CD4-positive, alpha-beta T cell (primary cell): ENCODE results near the gene RUVBL2. TPM values are rescaled to one million over a fixed set of nuclear protein-coding genes. Genes with fewer than 3 reads are reported as not detected.

ENCODE experiments used
- ATAC-seq: fragments of 200-7000 bp; cut with Tn5 transposase; one replicate; pipeline ENCODE4 v1.10.0; 2022; ENCODE audit warnings: mild to moderate bottlenecking; ENCODE audit not compliant: poor library complexity
- CTCF ChIA-PET: fragments of 350-600 bp; sonication (Branson Sonifier 250); formaldehyde crosslinking; loops from one replicate; lab custom pipeline; 2021; ENCODE audit warnings: antibody characterized with exemption, inconsistent platforms; lab: Charles Lee
- POLR2A ChIA-PET: fragments of 350-600 bp; sonication (Branson Sonifier 250); formaldehyde crosslinking; loops from one replicate; lab custom pipeline; 2021; ENCODE audit warnings: antibody characterized with exemption, inconsistent platforms; lab: Charles Lee
- DNase-seq, 14 experiments: peaks; one replicate each; pipeline ENCODE4 v3.0.0-alpha.2; 2013 to 2020; ENCODE audit warnings: mixed read lengths in 2 of 14
- H3K27ac ChIP-seq, 2 donors: one replicate each; pipeline versions ENCODE4 v1.5.1 to v1.7.0; 2013; ENCODE audit warnings: low read length in 2 of 2, low read depth in 1 of 2, mild to moderate bottlenecking in 1 of 2
- H3K27me3 ChIP-seq, 2 experiments: 1 replicate in 1 of 2; 2 replicates in 1 of 2; pipeline versions ENCODE4 v1.6.1 to v1.7.0; 2013; ENCODE audit warnings: low read length in 2 of 2, control low read depth in 1 of 2, mild to moderate bottlenecking in 1 of 2, moderate library complexity in 1 of 2; ENCODE audit not compliant: insufficient read depth in 2 of 2, control insufficient read depth in 1 of 2
- H3K36me3 ChIP-seq: one replicate; pipeline ENCODE4 v1.6.1; 2013; ENCODE audit warnings: low read length, control low read depth; ENCODE audit not compliant: insufficient read depth
- H3K4me1 ChIP-seq: one replicate; pipeline ENCODE4 v1.6.1; 2013; ENCODE audit warnings: low read length, control low read depth; ENCODE audit not compliant: insufficient read depth
- H3K4me3 ChIP-seq: one replicate; pipeline ENCODE4 v1.5.1; 2013; ENCODE audit warnings: mild to moderate bottlenecking, low read length, moderate library complexity
- H3K9me3 ChIP-seq, 2 experiments: 1 replicate in 1 of 2; 2 replicates in 1 of 2; pipeline versions ENCODE4 v1.6.1 to v1.7.0; 2013; ENCODE audit warnings: low read length in 2 of 2, mild to moderate bottlenecking in 2 of 2, control low read depth in 1 of 2, moderate library complexity in 1 of 2; ENCODE audit not compliant: control insufficient read depth in 1 of 2, insufficient read depth in 1 of 2
- H3K27ac Mint-ChIP-seq: one replicate; pipeline ENCODE4 v1.8.0; 2020; ENCODE audit warnings: mixed read lengths
- H3K27me3 Mint-ChIP-seq: one replicate; pipeline ENCODE4 v1.8.0; 2021; ENCODE audit warnings: mixed read lengths
- H3K36me3 Mint-ChIP-seq: one replicate; pipeline ENCODE4 v1.8.0; 2021; ENCODE audit warnings: low read depth, mixed read lengths
- H3K4me1 Mint-ChIP-seq: one replicate; pipeline ENCODE4 v1.8.0; 2021; ENCODE audit warnings: low read depth, mixed read lengths
- H3K4me3 Mint-ChIP-seq: one replicate; pipeline ENCODE4 v1.8.0; 2020; ENCODE audit warnings: mild to moderate bottlenecking, mixed read lengths
- H3K9me3 Mint-ChIP-seq: one replicate; pipeline ENCODE4 v1.8.0; 2020; ENCODE audit warnings: mixed read lengths
- CTCF ChIP-seq: fragments of 200-600 bp; IDR thresholded peaks from one replicate; pipeline ENCODE4 v1.8.0; 2022; ENCODE audit warnings: antibody characterized with exemption, mild to moderate bottlenecking
- intact Hi-C, 2 experiments: fragments of 100-400 bp; cut with DNase I in 1 of 2; cut with micrococcal nuclease in 1 of 2; formaldehyde crosslinking; loops; one replicate each; pipeline versions ENCODE4 v1.15.1 to v1.9.0; 2023 to 2025; cut with DNase I, micrococcal nuclease
- total RNA-seq, 174 experiments: library from RNA in 2 of 174; stranded (reverse) in 2 of 174; gene quantifications; one replicate each; pipeline ENCODE4 v1.2.3 and lab custom pipeline; 2021 to 2026

Gene RUVBL2
- total RNA-seq, 2 experiments from 2014 or later = 10.7 to 12.3 TPM

- Histone ChIP-seq H3K27ac (no peak overlapping the region), H3K4me3 (no peak overlapping the region)
Observed at GRCh38 chr19:48967346-48968178, 26.1 kb upstream of the RUVBL2 start.

DNA sequence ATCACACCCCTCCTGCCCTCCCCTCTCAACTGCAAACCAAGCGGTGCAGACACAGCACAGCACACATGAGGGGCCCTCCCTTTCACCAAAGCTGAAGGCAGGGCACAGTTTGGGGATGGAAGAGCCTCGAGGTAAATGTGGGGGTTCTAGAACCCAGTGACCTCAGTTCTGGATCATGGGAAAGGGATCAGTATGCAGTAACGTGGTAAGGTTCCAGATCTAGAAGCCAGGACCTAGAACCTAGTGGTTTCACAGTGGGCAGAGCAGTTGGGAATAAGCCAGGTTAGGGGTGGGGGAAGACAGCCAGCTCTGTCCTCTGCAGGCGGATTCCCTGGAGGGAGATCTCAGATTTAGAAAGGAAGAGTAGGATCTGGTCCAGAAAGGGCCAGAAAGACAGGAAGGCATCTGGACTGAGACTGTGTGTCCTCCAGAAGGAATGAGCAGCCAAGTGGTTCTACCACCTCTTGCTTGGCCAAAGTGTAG lies 25.5 kb upstream of the RUVBL2 start:
- H3K27me3 Mint-ChIP-seq = no peaks in the 10 kb centered on the region
- H3K4me3 Mint-ChIP-seq = peak overlapping the region; percentile 25
- Histone ChIP-seq H3K27me3 (peaks cover 0 to 2% of the 10 kb centered on the region in 2 experiments), H3K36me3 (peaks cover 46% of the 10 kb centered on the region), H3K27ac (no peak overlapping the region), H3K4me1 (peaks cover 42% of the 10 kb centered on the region), H3K9me3 (peaks cover 0 to 3% of the 10 kb centered on the region in 2 experiments), H3K4me3 (no peak overlapping the region)
- no peak overlapping the region for H3K27ac Mint-ChIP-seq
- DNase-seq (no peak), ATAC-seq (no peak)
- CTCF ChIA-PET = interaction anchor here (1.4 kb wide), 1 partner anchor 25 kb away, joined by 5 read pairs; the partner anchor contains the start of genes GYS1 and RUVBL2
- no peaks in the 10 kb centered on the region for H3K9me3 Mint-ChIP-seq
- intact Hi-C loops = loop anchor here in 1 of 2 experiments (5.0 kb wide), 2 partner anchors 111 to 321 kb away; partner anchors contain the start of gene CA11
- peaks cover 39% of the 10 kb centered on the region for H3K4me1 Mint-ChIP-seq
- POLR2A ChIA-PET = interaction anchor here (0.8 to 3.8 kb wide), 9 partner anchors 8 to 180 kb away, joined by 3 to 41 read pairs (median 4); partner anchors contain the start of genes DHDH, GYS1 and RUVBL2
- no peak for TF ChIP-seq CTCF
- peaks cover 56% of the 10 kb centered on the region for H3K36me3 Mint-ChIP-seq

More at GRCh38 chr19:48967346-48968178, 26.1 kb upstream of the RUVBL2 start:
- ATAC-seq = no peak
- H3K36me3 Mint-ChIP-seq = peaks cover 49% of the 10 kb centered on the region
- no peaks in the 10 kb centered on the region for H3K9me3 Mint-ChIP-seq
- Histone ChIP-seq H3K4me1 (peaks cover 48% of the 10 kb centered on the region), H3K9me3 (peaks cover 0 to 3% of the 10 kb centered on the region in 2 experiments), H3K36me3 (peaks cover 42% of the 10 kb centered on the region), H3K27me3 (peaks cover 0 to 2% of the 10 kb centered on the region in 2 experiments)
- H3K4me1 Mint-ChIP-seq = peaks cover 45% of the 10 kb centered on the region
- no peaks in the 10 kb centered on the region for H3K27me3 Mint-ChIP-seq
- DNase-seq = peak in 3 of 14 experiments; percentile 32 to 73 (median 66)
- ChIA-PET POLR2A (interaction anchor here (0.8 to 3.8 kb wide), 10 partner anchors 9 to 180 kb away, joined by 3 to 41 read pairs (median 4); partner anchors contain the start of genes DHDH, GYS1 and RUVBL2), CTCF (interaction anchor here (1.4 kb wide), 1 partner anchor 26 kb away, joined by 5 read pairs; the partner anchor contains the start of genes GYS1 and RUVBL2)
- H3K27ac Mint-ChIP-seq = peak overlapping the region; percentile 97
- peak overlapping the region; percentile 97 for H3K4me3 Mint-ChIP-seq
- TF ChIP-seq CTCF = no peak
- intact Hi-C loops = loop anchor here in 1 of 2 experiments (5.0 kb wide), 2 partner anchors 110 to 320 kb away; partner anchors contain the start of gene CA11

DNA sequence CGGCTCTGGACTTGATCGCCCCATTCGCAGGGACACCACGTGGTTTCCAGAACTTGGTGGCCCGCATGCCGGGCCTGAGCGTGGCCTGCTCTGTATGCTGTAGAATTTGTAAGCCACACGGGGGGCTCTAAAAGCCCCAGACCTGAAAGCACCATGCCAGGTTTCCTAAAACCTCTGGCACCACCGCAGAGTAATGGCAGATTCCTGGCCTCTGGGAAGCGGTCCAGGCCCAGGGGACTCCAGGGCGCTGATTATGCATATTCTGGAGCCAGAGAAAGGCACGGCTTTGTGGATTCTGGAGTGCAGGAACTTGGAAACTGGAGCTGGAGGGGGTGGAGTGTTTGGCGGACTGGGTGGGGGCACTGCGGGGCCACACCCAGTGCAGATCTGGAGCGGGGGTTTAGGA lies 24.9 kb upstream of the RUVBL2 start:
- H3K9me3 Mint-ChIP-seq = no peaks in the 10 kb centered on the region
- peaks cover 58% of the 10 kb centered on the region for H3K36me3 Mint-ChIP-seq
- DNase-seq = no peak
- intact Hi-C loops = loop anchor here in 1 of 2 experiments (5.0 kb wide), 2 partner anchors 112 to 322 kb away; partner anchors contain the start of gene CA11
- Histone ChIP-seq H3K4me3 (no peak overlapping the region), H3K27me3 (peaks cover 0 to 2% of the 10 kb centered on the region in 2 experiments), H3K9me3 (peaks cover 0 to 3% of the 10 kb centered on the region in 2 experiments), H3K4me1 (peaks cover 36% of the 10 kb centered on the region), H3K27ac (no peak overlapping the region), H3K36me3 (peaks cover 48% of the 10 kb centered on the region)
- TF ChIP-seq CTCF = no peak
- no peaks in the 10 kb centered on the region for H3K27me3 Mint-ChIP-seq
- peaks cover 34% of the 10 kb centered on the region for H3K4me1 Mint-ChIP-seq
- CTCF ChIA-PET = interaction anchor here (2.6 kb wide), 1 partner anchor 125 kb away, joined by 31 read pairs; no protein-coding TSS in a partner anchor
- H3K27ac Mint-ChIP-seq = no peak overlapping the region
- no peak overlapping the region for H3K4me3 Mint-ChIP-seq
- no peak for ATAC-seq
- POLR2A ChIA-PET = no interaction called here
